GM18520 (cell line): ENCODE results near the gene RARRES1.

Source experiments
- ATAC-seq: cut with Tn5 transposase; IDR thresholded peaks from one replicate; pipeline ENCODE4 v1.9.1; 2021; ENCODE audit not compliant: unreplicated experiment

RARRES1 gene

GRCh38 chr3:158731938-158732855, at the start of gene RARRES1:
Gene RARRES1 (minus strand): TSS chr3:158732457. CDS start chr3:158732415, 42 bp downstream.
- peak; percentile 54 for ATAC-seq

- ATAC-seq, result no peak
Observed at GRCh38 chr3:158781849-158782248, 49.6 kb upstream of the RARRES1 start.

- no peak for ATAC-seq
Observed at GRCh38 chr3:158781191-158781590, 48.9 kb upstream of the RARRES1 start.

GRCh38 chr3:158780766-158781165, 48.5 kb upstream of the RARRES1 start:
- ATAC-seq, result no peak

- no peak for ATAC-seq
Observed at GRCh38 chr3:158777161-158777873, 45.1 kb upstream of the RARRES1 start.

- no peak for ATAC-seq
Observed at GRCh38 chr3:158776531-158776930, 44.3 kb upstream of the RARRES1 start.

- no peak for ATAC-seq
Observed at GRCh38 chr3:158775426-158776410, 43.5 kb upstream of the RARRES1 start.

- no peak for ATAC-seq
Observed at GRCh38 chr3:158774965-158775364, 42.7 kb upstream of the RARRES1 start.

- no peak for ATAC-seq
Observed at GRCh38 chr3:158773845-158774830, 41.9 kb upstream of the RARRES1 start.

GRCh38 chr3:158773166-158773565, 40.9 kb upstream of the RARRES1 start:
- ATAC-seq, result no peak

- no peak for ATAC-seq
Observed at GRCh38 chr3:158771982-158772381, 39.7 kb upstream of the RARRES1 start.

GRCh38 chr3:158771577-158771976, 39.3 kb upstream of the RARRES1 start:
- ATAC-seq, result no peak

GRCh38 chr3:158770741-158771350, 38.6 kb upstream of the RARRES1 start:
- ATAC-seq, result no peak

GRCh38 chr3:158769952-158770740, 37.9 kb upstream of the RARRES1 start:
- no peak for ATAC-seq

- no peak for ATAC-seq
Observed at GRCh38 chr3:158769549-158769948, 37.3 kb upstream of the RARRES1 start.

GRCh38 chr3:158768881-158769543, 36.8 kb upstream of the RARRES1 start:
- ATAC-seq, result no peak

- no peak for ATAC-seq
Observed at GRCh38 chr3:158768361-158768787, 36.1 kb upstream of the RARRES1 start.

GRCh38 chr3:158766364-158766763, 34.1 kb upstream of the RARRES1 start:
- no peak for ATAC-seq
